Stimulated activated CD8-positive, alpha-beta memory T cell treated with anti-CD3 and anti-CD28 coated beads, Interleukin-2, amount 100 ng/mL, for 1 hour (primary cell): ENCODE measurements around the gene CRNN.

Experiments used
- DNase-seq, 2 donors: peaks; one replicate each; pipeline ENCODE4 v3.0.0-alpha.2; 2020; ENCODE audit warnings: low read depth in 2 of 2

CRNN gene

GRCh38 chr1:152413909-152414308, at the start of gene CRNN:
Gene CRNN, minus strand, starts transcription at chr1:152414263. Its CDS starts 2,030 bp downstream, at chr1:152412233.
- DNase-seq = no peak

GRCh38 chr1:152462636-152463035, 48.6 kb upstream of the CRNN start:
- DNase-seq = no peak

DNA sequence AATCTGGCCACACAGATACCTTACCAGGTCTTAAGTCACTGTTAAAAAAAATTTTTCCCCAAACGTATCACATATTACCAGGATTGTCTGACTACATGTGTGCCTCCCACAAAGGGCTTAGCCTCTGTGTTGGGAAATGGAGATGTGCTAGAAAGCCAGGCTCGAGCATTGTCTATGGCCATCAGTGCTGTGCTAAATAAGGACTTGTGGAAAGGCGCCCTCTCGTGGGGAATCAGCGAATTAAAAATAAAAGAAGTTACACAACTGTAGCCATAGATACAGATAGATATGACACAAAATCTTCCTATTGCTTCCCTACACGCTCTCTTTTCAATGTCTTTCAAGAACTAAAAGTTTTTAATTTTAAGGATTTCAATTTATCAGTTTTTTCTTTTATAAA, 47.5 kb upstream of the CRNN start:
- peak; percentile 16 to 37 for DNase-seq

- DNase-seq = no peak
Measured at GRCh38 chr1:152460529-152460899, 46.5 kb upstream of the CRNN start.

- DNase-seq = peak; percentile 38 to 64
Measured at GRCh38 chr1:152459596-152460528, 45.8 kb upstream of the CRNN start.

DNA sequence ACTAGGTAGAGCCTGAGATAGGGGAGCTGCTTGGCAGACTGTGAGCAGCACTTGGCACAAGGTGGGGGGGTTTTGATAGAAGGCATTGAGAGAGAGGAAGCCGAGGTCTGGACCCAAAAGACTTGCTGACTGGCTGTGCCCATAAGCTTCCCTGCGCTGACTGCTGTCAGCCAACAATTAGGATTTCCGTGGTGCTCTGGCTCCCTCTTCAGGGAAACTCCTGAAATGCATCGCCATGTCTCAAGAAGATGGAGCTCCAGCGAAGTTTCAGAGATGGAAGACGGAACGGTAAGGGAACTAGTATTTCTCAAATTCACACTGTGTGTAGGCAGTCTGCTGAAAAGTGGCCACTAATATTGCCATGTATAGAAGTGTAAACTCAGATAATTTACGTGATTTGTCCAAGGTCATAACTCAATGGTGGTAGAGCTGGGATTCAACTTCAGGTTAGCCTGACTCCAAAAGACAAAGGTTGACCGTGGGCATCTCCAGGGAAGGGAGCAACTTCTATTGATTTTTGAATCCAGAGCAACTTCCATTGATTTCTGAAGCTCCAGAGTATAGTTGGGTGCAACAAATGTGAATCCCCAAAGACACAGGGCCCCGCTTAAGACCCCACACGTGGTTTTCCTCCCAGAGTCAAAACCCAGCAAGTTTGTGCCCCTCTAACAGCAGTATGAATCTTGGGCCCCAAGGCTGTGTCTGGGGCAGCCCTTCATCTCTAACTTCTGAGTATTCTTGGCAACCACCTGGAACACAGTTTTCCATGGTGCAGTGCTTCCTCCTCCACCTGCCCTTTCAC, 44.5 kb upstream of the CRNN start:
- peak; percentile 52 to 60 for DNase-seq

- DNase-seq = no peak
Measured at GRCh38 chr1:152457561-152457960, 43.5 kb upstream of the CRNN start.

- no peak for DNase-seq
Measured at GRCh38 chr1:152457071-152457470, 43.0 kb upstream of the CRNN start.

DNA sequence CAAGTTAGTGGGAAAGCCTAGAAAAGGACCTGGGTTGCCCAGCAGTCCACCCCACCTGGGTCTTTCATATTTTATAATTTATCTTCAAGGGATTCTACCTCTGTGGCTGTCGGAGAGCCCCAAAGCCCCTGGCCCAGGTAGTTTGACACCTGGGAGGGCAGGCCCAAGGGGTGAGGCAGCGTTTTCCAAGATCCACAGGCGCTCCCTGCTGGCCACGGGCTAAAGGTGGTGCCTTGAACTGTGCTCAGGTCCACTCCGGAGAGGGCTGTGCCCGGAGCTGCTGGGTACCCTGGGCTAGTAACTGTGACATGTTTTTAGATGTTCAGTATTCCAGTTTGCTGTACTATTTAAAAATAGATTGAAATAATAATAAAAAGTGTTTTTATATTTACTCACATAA, 37.2 kb upstream of the CRNN start:
- no peak for DNase-seq

DNA sequence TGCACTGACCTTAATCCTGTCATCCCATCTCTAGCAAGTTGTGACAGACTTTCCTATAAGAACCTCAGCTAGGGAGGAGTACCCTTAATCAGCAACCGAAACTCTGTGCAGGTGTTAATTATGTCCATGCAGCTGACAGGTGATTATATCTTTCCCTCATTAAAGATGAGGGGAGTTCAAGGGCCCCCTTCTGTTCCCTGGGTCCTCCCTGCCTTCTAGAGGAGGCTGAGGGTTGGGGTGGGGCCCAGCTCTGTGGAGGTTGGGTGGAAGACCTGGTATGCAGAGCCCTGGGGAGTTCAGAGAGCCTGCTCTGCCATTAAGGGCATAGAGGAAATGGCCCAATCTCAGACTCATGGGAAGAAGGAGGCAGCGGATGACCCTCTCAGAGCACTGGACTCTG, 35.6 kb upstream of the CRNN start:
- DNase-seq = no peak

GRCh38 chr1:152448496-152448895, 34.4 kb upstream of the CRNN start:
- no peak for DNase-seq

- DNase-seq = no peak
Measured at GRCh38 chr1:152448095-152448494, 34.0 kb upstream of the CRNN start.

DNA sequence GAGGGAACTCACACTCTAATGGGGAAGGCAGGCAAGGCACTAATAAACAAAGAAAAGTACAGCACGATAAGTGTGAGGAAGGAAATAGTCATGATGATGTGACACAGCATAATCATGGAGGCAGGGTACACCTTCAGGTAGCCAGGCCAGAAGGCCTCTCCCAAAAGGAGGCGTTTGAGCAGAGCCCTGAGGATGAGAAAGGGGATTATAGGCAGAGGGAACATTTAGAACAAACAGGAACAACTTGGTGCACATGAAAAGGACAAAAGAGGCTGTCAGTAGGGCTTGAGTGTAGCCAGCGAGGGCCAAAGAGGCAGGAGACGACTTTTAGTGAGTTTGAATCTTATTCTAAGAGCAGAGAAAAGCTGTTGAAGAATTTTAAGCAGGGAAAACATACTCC, 33.4 kb upstream of the CRNN start:
- DNase-seq = no peak

- DNase-seq = no peak
Measured at GRCh38 chr1:152444045-152444444, 30.0 kb upstream of the CRNN start.

- no peak for DNase-seq
Measured at GRCh38 chr1:152442765-152443164, 28.7 kb upstream of the CRNN start.

DNA sequence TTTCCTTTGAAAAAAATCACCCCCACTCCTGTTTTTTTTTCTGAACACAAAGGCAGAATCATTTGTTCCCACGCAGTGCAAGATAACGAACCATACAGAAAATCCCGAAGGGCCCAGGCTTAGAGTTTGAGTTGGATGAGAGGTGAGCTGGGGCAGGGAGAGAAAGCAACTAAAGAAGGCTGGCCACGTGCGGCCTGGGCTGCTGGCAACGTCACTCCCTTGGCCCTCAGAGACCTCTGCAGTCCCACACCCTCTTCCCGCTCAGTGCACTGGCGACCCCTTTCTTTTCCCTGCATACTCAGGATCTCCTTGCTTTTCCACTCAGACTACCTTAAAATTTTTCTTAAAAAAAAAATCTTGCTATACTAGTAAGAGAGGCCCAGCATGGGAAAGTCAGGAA, 28.2 kb upstream of the CRNN start:
- no peak for DNase-seq

- no peak for DNase-seq
Measured at GRCh38 chr1:152441756-152442155, 27.7 kb upstream of the CRNN start.

GRCh38 chr1:152440635-152441471, 26.8 kb upstream of the CRNN start:
- peak; percentile 39 to 45 for DNase-seq

DNA sequence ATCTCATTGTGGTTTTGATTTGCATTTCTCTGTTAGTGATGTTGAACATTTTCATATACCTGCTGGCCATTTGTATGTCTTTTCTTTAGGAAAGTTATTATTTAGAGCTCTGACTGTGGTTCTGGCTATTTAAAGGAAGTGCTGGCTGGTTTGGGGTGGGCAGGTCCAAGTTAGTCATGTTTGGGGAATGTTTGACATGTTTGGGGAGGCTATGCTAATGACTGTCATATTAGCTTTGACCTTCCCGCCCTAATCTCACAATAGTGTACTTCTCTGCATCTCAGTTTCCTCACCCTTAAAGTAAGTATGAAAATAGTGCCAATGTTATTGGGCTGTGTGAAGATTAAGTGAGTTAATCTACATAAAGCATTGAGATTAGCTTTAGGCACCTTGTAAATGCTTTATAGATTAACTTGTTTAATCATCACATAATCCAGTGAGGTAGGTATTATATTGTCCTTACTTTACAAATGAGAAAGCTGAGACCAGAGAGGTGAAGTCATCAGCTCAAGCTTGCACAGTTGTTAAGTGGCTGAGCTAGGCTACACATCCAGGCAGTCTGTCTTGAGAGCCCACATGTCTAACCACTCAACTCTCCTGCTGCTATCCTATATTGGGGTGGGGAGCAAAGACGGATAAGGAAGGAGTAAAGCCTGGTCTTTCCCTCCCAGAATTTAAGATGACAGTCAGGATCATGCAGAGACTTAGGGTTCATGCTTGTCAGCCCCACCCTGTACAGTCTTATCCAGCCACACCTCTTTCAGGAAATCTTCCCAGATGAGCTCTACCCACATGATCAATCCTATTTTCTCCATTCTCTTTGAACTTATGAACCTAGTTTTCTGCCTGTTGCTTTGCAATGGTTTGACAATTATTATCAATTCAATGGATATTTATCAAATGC, 22.8 kb upstream of the CRNN start:
- DNase-seq = no peak

DNA sequence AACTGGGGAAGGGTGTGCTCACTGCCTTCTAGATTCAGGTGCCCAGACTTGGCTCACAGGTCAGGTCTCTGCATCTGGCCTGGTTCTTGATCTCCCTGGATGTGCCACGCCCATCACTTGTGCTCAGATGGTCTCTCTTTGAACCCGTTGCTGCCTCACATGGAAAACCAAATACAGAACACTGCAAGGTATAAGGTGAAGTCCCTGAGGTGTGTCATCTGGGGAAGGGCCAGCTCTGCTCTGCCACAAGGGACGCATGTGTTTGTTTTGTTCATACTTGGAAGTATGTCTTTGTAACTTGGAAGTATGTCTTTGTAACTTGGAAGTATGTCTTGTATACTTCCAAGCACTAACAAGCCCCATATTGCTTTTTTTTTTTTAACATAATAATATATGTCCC, 13.4 kb upstream of the CRNN start:
- DNase-seq = no peak

- DNase-seq = no peak
Measured at GRCh38 chr1:152426731-152427130, 12.7 kb upstream of the CRNN start.
